Measurements from ENCODE around the gene GFOD1.
"Not testable (repeated sequence)": the region's sequence is repeated elsewhere in the genome, so short reads cannot be mapped to it uniquely, and the experiment has no call there.

The GFOD1 gene

DNA sequence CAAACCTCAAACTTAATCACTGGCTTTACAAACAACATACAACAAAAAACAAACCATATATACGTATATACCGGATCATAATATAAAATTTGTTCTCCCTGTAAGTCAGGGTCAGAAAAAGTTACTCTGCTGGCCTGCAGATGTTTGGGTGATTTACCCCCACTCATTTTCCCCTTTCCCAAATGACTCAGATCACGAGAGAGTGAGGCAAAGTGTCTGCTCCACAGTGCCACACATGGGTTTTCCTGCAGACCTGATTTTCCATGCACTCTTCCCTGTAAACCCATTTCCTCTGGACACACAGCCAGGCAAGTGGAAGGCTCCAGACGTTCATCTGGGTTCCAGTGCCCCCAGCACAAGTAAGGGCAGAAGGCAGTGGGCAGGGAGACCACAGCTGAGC, 23.5 kb downstream of the GFOD1 start:
- no peak for DNase-seq (ENCODE audit: low spot score)

DNA sequence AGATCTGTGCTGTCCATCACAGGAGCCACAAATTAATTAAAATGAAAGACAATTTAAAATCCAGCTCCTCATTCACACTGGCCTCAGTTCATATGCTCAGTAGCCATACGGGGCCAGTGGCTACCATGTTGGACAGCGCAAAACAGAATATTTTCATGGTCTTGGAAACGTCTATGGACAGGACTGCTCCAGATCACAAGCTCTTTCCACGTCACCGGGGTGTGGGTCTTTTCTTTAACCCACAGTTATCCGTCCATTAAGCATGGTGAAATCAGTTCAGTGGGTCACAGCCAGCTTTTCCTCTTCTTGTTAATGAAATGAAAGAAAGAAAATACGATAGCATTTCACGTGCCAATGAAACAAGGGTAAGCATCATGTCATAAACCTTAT, 24.1 kb downstream of the GFOD1 start:
- no peak for DNase-seq (ENCODE audit: low spot score)

DNA sequence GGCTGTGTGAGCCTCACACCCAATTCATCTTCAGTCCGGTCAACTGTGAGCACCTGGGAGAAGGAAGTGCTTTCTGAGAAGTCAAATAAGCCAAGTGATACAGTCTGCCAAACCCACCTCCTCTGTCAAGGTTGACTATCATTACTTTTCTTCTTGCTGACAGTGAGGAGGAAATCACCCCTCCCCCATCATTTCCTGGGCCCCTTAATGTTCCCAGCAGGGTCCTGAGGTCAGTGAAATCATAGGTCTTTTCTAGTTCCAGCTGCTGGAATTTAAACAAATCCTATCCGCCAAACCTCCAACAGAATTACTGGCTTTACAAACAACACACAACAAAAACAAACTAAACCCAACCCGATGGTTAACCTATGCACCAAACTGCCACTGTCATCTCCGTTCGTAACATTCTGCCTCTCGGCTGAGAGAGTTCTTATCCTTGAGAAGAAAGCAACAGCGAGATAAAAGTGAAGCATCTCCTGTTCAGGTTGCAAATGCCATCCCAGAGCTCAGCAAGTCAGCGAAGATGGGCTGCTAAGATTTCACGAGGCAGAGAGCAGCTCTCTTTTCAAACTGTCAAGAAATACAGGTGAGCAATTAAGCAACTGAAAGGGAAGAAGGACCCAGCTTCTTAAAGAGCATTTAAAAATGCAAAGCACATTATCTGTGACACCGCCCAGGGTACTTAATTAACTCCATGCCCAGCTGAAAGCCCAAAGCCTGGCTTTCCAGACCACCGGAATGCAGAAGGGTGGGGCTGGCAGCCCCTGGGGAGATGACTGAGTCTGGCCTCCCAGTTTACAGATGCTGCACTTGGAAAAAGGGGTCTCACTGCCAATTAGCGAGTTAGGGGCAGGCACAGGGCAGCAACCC, 24.7 kb downstream of the GFOD1 start:
- DNase-seq (ENCODE audit: low spot score) = no peak

DNA sequence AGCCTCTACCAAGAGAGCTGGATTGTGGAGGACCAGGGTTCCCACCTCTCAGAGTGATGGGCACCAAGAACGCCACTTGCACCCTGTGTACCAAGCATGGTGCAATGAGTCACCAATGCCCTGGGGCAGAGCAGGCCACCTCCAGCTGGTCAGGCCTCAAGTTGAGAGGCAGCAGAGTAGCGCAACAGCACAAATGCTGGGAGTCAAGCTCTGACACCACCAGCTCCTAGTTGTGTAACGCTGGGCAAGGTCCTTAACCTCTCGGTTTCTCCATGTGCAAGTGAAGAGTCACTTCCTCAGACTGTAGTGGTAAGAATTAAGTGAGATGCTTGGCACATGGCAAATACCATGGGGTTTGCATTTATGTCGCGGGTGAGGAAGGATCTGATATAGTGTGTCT, 25.6 kb downstream of the GFOD1 start:
- no peak for DNase-seq (ENCODE audit: low spot score)

DNA sequence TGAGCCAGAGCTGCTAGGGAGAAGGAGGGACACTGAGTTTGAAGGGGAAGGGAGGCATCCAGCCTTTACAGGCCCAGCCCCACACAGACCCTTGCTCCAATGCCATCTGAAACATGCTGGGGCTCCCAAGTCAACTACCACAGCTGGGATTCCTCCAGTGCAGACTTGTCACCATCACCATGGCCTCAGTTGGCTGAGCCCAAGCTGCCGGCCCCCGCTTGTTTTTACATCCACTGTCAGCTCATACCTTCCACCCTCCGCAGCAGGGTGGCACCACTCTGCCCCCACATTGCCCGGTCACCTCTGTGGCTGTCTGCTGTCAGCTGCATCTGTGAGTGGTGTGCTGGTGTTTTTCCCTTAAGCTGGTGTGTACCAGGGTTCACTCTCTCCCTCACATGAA, 26.1 kb downstream of the GFOD1 start:
- no peak for DNase-seq (ENCODE audit: low spot score)

DNA sequence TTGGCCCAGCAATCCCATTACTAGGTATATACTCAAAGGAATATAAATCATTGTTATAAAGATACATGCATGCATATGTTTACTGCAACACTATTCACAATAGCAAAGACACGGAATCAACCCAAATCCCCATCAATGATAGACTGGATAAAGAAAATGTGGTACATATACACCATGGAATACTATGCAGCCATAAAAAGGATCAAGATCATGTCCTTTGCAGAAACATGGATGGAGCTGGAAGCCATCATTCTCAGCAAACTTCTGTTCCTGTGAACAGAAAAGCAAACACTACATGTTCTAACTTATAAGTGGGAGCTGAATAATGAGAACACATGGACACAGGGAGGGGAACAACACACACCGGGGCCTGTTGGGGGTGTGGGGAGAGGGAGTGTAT, 27.1 kb downstream of the GFOD1 start:
- not testable (repeated sequence) for DNase-seq (ENCODE audit: low spot score)

DNA sequence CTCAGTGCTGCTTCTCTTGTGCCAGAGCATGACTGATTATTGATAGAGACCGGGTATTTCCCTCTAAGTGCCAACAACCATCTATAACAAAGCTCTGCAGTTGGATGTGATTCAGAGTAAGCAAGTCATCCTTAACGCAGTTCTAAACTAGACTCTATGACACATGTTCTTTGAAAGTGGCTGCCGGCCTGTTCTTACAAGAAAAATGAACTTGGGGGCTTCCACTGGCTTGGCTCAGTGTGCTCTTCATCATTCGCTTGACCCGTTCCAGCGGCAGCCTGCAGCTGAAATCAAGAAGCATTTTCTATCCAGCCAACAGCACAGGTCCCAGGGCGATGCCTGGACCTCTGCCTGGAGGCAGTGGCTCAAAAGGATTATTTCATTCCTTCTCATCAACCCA, 29.8 kb downstream of the GFOD1 start:
- DNase-seq (ENCODE audit: low spot score) = no peak

DNA sequence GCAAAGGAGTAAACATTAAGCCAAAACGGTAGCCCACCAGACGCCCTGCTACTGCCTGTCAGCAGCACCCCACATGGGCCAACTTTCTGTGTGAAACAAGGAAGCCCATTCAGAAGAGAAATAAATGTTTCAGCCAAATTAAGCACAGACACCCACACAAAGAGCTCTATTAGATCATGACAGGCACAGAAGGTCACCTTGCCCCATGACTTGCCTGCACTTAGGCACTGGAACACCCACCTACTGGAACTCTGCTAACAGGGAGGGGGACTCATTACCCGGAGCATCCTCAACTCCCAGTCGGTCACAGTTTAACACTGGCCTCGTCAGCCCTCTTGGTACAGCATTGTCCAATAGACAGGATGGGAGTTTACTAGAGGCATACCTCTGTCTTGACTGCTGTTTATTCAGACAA, 31.8 kb downstream of the GFOD1 start:
- no peak for DNase-seq (ENCODE audit: low spot score)

DNA sequence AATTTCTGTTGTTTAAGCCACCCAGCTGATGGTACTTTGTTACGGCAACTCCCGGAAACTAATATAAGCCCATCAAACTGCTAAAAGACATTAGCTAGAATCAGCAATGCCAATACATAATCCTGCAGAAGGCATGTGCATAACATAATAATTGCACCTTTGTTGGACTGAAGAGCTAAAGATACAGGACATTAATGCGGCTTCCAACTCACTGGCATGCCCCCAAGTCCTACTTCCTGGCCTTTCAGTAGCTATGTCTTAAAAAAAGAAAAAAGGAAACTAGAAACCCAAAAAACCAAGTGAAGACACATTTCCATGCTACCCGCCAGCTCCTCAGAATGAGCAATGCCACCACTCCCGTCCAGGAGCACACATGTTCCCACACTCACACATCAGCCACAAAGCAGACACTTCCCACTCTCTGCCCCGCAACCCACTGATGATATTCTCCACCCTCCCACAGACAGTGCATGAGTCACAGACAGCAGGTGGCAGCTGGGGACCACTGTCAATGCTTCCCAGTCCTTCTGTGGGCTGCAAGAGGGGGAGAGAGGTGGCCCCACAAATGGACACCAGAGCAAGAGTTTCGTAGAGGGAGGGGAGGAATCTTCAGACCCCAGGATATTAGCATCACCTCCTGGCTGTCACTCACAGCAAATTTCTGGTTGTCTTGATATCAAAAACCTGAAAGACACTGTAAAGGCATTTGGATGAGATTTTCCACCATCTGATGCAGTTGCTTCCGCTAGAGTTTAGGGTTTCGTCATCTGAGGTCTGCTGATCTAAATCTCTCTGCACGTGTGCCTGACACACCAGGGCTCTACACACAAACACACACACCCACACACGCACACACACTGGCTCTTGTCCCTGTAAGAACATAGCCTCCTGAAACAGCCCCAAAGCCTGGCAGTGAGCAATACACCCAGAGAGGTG, 32.8 kb downstream of the GFOD1 start:
- DNase-seq (ENCODE audit: low spot score) = no peak

DNA sequence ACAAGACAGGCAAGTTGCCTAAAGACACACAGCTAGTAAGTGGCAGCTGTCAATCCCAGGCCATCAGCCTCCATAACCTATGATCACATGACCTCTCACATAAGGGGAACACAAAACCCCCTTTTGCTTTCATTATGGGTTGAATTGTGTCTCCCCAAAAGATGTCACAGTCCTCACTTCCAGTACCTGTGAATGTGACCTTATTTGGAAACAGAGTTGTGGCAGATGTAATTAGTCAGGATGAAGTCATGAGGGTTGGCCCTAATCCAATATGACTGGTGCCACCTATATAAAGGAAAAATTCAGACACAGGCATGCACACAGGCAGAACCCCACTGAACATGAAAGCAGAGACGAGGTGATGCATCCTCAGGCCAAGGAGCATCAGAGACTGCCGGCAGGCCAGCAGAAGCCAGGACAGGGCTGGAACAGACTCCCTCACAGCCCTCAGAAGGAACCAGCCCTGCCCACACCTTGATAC, 33.6 kb downstream of the GFOD1 start:
- peak; percentile 51 for DNase-seq (ENCODE audit: low spot score)

DNA sequence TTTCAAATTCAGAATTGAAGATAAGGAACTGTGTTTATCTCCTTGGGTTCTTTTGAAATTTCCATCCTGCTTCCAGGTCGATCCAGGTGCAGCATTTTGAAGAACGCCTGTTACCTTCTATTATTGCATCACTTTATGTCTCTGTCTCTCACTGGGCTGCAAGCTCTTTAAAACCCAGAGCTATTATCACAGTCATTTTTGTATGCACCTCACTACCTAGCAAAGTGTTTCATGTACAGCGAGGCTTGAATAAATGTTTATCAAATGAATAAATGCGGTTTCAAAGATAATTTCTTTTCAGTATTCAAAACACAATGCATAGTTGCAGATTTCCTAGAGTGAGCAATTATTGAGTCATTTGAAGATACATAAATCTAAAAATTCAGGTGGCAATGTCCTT, 34.2 kb downstream of the GFOD1 start:
- DNase-seq (ENCODE audit: low spot score) = no peak

DNA sequence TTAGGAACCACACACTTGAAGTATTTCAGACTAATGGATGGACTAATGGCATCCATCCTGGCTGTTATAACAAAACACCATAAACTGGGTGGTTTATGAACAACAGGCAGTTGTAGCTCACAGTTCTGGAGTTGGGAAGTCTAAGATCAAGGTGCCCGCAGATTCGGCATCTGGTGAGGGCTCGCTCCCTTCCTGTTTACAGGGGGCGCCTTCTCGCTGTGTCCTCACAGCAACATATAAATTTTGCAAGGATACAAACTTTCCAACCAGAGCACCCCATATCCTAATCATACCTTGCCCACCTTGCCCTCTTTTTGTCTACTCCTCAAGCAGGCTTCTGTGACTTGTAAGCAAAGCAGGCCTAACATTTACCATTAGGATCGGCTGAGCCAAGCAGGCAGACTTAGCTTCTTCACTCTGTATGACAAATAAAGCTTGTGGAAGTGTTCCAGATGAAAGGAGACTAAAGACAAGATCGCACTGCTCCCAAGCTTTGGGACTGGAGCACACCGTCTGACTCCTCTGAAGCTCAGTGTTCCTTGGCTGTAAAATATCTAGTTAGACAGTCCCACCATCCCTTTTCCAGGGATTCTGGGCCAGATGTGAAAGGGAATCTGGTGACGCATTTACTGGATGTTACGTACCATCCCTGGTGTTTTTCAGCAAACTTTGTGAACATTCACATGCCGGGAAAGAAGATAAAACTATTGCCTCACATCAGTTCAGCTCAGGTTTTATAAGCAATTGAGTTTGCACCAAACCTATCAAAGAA, 34.9 kb downstream of the GFOD1 start:
- no peak for DNase-seq (ENCODE audit: low spot score)

DNA sequence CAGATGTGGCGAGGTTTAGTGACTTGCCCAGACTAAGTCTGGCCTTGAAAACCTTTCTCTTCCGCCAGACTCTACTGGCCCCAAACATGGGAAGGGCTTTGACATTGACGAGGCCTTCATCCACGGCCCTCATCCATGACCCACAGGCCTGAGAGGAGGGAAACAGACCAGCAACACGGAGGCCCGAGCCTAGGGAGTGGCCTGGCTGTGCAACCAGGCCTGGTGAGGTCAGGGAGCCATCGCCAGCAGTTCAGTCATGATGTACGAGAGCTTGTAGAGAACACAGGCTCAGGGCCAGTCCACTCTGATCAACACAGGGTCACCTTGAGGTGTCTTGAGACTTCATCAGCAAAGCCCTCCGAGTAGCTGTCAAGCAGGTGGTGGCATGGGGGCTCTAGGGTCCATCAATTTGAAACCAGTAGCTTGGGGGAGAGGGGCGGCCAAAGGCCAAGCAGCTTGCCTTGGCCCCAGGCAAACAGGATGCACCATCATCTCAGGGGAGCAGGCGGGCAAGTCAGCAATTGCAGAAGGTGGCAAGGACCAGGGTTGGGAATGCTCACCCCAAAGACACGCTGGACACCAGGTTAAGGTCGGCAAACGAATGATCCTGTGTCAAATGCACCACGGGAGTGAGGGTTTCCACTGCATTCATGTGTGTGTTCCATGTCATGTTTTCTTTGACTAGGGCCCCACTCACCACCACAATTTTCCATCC, 36.1 kb downstream of the GFOD1 start:
- no peak for DNase-seq (ENCODE audit: low spot score)

DNA sequence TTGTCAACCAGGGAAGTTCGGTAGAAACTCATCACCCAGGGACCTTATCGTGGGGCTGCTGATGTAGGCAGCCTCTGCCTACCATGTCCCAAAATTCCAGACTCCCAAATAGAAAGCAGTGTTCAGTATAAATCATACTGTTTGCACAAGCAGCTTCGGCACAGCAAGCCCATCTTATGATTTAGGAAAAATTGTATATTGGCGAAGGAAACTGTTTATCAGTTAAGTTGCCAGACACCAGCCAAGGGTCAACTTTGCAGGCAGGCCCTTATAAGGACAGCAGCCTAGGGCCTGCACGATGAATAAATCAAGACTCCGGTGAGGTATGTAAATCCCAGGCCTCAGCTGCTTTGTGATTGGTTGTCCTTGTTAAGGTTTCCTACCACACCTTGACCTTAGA, 36.8 kb downstream of the GFOD1 start:
- DNase-seq (ENCODE audit: low spot score) = no peak

DNA sequence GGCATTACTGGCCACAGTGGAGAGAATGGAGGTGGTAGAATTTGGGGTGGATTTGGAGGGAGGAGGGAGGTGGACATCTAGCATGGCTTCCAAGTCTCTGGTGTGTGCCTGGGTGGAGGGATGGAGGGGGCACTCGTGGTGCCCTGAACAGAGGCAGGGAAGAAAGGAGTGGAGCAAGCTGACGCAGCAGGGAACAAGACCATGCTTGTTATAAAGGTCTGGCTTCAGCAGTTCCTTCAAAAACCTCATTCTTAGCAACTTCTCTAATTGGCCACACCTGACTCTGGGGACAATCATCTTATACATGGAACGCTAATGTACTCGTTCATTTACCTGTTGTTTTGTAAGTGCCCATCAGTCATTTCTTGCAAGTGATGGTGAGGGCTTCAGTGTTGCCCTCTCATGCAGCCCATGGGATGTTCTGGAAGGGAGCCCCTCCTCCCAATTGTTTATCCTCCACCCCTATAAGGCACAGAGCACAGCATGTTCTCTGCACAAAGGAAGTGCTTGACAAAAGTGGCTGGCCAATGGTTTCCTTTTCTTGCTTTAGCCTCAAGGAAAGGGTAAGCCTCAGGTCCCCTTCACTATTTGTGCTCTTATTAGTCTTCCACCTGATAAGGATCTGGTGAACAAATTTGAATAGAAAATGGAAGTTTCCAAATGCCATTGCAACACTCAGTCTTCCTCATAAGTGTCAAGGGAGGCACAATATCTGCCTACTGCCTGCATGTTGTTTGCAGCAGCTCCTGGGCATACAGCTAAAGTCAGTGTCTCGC, 39.3 kb downstream of the GFOD1 start:
- no peak for DNase-seq (ENCODE audit: low spot score)

DNA sequence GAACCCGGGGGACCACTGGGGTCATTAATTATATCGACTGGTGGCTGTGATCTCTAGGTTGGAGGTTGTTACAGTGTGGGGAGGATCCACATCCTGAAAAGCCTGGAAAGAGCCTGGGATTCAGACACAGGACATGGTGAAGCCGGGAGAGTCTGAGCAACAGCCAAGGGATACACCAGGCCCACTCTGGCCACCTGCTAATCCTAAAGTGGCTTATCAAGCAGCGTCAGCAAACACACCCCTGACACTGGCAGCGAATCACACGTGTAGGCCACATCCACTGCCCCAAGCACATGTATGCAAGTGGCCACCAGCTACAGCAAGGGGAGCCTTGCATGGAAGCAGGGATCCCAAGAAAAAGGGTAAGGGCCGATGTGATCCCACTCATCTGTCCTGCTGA, 41.0 kb downstream of the GFOD1 start:
- DNase-seq (ENCODE audit: low spot score) = no peak

DNA sequence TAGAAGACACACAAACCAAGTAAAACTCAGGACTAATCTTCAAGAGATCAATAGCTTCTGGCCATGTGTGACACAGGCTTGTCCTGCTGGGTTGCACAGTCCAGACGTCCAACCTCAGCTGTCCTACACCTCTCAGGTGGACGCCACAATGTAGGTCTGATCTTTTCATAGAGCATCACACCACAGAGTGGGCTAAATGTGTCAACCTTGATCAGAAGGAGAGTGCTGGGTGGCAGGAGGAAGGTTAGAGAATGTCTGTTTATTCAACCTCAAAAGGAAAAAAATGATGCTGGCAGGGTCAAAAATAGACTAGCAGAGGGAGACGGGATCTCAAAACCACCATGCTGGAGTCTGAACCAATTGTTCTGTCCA, 41.7 kb downstream of the GFOD1 start:
- DNase-seq (ENCODE audit: low spot score) = no peak

DNA sequence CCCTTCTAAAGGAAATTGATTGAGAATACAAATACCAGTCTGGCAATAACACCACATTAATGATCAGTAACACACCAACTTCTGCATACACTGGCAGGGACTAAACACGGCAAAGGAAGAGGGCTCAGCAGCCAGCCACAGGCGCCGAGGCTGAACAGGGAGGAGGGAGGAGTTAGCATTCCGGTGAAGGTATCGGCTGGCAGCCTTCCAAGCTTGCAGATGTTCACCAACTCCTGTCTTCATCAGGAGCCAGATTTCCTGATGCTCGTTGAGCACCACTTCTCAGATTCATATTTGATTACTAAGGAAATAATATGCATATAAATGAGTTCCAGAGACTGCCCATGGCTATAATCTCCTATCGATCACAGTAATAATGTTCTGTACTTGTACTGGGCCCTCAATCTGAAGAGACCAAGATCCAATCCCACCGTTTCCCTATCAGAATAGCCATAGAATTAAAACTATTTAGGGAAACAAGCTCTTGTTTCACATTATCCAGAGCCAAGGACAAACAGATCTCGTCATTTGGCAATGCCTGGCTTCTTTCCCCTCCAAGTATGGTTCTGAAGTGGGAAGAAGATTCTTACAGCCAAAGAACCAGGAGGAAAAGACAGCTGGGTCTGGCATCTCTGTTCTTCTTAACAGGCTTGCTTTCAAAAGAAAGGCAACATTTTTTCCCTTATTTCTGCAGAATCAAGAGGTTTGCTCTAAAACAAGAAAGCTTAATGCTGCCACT, 42.2 kb downstream of the GFOD1 start:
- DNase-seq (ENCODE audit: low spot score) = no peak

DNA sequence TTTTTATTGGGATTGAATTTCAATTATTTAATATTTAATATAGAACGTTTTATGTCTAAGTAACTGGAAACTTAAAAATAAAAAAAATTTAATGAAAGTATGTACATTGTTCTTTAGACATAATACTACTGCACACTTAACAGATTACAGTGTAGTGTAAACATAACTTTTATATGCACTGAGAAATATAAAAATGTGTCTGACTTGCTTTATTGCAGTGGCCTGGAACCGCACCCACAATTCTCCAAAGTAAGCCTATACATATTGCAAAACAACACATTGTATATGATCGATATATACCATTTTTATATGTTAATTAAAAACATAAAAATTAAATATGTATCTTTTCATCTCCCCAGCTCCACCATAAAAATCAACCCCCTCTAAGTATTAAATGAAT, 42.8 kb downstream of the GFOD1 start:
- no peak for DNase-seq (ENCODE audit: low spot score)

DNA sequence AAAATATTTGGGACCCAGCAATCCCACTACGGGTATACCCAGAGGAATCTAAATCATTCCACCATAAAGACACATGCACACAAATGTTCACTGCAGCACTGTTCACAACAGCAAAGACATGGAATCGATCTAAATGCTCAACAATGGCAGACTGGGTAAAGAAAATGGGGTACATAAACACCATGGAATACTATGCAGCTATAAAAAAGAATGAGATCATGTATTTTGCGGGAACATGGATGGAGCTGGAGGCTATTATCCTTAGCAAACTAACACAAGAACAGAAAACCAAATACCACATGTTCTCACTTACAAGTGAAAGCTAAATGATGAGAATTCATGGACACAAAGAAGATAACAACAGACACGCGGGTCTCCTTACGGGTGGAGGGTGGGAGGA, 43.4 kb downstream of the GFOD1 start:
- not testable (repeated sequence) for DNase-seq (ENCODE audit: low spot score)
